GM15510 (cell line): Measurements from ENCODE around the gene PAQR4.

ENCODE experiments used
- POLR2A ChIP-seq: IDR thresholded peaks from 3 replicates; pipeline ENCODE4 v1.6.1; 2011; ENCODE audit warnings: borderline replicate concordance; ENCODE audit not compliant: insufficient read length; ENCODE audit errors: extremely low read depth

The PAQR4 gene

DNA sequence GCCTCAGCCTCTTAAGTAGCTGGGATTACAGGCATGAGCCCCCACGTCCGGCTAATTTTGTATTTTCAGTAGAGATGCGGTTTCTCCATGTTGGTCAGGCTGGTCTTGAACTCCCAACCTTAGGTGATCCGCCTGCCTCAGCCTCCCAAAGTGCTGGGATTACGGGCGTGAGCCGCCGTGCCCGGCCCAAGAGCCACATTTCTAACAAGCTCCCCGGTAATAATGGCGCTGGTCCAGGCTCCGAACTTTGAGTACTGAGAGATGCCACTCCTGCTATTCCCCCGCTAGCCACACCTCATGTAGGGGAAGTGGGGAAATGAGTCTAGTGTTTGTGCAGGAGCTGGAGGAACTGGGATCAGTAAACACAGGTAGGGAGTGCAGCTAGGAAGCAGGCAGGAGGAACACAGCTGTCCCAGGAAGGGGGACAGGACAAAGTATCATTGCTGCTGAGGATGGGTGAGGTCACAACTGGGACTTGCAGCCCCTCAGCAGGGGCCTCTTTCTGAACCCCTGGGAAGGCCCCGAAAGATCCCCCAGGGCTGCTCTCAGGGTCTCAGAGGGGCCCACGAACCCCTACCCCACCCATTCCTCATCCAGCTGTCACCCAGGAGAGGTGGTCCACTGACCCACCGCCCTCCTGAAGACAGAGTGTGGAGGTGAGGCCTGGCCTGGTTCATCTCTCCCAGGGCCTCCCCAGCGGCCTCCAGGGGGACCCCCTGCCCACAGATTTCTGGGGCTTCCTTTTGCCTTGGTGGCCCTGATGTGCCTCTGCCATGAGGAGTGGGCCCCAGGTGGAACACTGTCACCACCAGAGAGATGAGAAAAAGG is 8.8 kb upstream of the PAQR4 start:
- TF ChIP-seq POLR2A: no peak

DNA sequence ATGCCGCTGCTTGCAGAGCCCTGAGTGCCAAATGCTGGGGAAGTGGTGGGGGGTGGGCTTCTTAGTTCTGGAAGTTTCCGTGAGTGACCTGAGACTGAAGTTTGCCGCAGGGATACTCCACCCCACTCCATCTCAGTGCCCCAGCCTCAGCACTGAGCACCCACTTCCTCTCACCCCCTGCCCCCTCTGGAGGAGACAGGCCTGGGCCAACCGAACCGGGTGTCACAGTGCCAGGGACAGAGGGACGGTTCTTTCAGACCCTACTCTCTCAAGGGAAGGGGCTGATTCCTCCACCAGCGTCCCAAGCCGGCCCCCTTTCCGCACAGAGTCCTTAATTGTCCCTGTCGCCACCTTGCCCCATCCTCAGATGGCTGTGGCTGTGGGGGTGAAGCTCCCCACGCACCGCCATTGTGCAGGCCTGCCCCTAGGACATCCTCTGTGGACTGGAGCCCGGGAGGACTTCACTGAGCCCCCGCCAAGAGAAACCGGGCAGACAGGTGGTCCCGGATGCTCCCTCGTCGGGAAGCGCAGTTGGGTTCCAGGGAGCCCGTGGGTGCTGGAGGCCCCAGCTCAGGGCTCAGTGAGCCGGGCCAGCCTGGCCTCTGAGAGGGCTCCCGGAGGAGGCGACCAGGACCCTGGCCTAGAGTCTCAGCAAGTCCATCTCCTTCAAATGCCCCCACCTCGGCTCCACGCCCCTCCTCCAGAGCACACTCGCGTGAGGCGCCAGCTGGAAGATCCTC is 6.6 kb upstream of the PAQR4 start:
- no peak for TF ChIP-seq POLR2A

DNA sequence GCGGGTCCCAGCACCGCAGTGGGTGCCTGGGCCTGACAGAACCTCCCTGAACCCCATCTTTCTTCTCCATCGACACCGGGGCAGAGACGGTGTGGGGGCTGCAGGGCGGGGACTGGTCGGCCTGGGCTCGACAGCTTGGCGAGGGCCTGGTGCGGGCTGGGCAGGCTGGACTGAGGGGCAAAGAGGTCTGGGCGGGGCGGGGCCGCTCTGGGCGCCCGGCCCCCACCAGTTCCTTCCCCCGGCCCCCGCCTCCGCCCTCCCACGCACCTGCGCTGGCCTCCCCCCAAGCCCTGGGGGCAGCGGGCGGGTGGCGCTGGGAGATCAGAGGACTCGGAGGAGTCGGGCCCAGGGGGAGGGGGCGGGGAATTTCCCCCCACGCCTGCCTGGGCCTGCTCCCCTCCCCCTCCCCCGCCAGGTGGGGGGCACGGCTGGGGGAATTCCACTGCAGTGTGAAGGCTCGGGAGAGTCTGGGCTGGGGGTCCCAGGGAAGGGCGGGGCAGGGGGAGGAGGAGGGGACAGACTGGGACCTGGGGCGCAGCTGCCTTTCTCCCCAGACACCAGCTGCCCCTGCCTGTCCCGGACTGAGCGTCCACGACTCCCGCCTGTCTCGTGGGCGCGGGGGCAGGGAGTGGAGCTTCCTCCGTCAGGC is 6.0 kb upstream of the PAQR4 start:
- TF ChIP-seq POLR2A: no peak

DNA sequence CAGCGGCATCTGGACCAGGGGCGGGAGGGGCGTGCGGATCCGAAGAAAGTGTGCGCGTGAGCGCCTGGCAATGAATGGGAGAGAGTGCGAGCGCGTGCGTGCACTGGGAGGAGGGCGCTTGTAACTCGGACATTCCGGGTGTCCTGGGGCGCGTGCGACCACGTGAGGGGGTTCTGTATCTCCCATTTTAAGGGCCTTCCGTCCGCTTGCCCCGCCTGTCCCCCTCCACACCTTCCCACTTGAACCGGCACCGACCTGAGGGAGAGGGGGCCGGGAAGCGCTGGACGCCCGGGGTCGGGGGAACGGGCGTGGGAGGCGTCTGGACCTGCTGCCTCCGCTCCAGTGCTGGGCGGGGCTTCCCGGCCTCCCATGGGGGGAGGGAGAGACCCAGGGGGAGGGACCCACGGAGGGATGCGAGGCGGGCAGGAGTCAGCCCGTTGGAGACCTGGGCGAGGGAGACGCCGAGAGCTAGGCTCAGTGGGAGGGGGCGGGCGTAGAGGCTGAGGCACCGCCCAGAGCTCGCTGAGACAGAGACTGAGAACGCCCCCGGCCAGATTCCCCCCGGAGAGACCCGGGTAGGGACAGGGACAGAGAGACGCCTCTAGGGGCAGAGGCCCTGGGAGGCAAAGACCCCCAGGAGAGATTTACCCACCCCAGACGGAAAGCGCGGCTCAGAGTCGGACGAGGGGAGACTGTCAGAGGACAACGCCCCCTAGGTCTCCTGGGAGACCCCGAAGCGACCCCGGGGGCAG is 5.2 kb upstream of the PAQR4 start, which contains the start of gene KREMEN2:
KREMEN2 (plus strand) TSS at position 553 of the 752 bp plus-strand sequence. CDS start 246 bp downstream, outside the sequence.
- no peak for TF ChIP-seq POLR2A

DNA sequence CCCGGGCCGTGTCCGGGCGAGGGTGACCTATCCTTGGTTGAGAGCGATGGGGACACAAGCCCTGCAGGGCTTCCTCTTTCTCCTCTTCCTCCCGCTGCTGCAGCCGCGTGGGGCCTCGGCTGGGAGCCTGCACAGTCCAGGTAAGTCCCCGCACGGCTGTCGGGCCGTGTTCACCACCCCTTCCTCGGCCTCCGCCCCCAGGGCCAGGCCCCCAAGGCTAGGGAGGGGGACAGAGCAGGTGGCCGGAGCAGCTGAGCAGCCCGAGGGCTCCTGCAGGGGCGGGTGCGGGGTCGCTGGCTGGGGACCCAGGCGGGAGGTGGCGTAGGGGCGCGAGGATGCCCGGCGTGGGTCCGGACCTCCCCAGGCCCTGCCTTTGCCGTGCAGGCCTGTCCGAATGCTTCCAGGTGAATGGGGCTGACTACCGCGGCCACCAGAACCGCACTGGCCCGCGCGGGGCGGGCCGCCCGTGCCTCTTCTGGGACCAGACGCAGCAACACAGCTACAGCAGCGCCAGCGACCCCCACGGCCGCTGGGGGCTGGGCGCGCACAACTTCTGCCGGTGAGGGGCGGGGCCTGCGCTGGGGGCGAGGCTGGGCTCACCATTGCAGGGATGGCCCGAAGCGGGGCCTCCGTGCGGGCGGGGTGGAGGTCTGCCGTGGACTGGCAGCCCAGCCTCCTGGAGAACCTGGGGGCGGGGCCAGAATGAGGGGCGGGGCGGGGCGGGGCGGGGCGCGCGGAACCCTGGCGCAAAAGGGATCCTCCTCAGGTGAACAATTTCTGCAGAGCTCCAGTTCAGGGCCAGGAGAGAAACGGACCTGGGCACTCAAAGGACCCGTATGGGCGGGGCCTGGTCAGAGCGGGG is 4.4 kb upstream of the PAQR4 start:
- TF ChIP-seq POLR2A: no peak

DNA sequence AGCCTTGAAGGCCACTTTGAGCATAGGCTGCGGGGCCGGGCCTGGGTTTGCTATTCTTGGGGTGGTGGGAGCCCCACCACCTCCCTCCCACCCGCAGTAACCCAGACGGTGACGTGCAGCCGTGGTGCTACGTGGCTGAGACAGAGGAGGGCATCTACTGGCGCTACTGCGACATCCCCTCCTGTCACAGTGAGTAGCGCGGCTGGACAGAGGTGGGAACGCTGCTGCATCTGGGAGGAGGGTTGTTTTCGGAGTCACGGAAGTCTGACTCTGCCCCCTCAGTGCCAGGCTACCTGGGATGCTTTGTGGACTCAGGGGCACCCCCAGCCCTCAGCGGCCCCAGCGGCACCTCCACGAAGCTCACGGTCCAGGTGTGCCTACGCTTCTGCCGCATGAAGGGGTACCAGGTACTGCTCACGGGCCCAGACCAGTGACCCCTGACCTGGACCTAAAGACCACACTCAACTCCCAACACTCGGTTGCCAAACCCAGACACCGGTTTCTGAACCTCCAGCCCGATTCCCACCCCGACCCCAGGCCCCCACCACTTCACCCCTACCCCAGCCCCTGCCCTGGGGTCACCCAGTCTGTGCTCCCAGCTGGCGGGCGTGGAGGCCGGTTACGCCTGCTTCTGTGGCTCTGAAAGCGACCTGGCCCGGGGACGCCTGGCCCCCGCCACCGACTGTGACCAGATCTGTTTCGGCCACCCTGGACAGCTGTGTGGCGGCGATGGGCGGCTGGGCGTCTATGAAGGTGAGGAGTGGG is 2.9 kb upstream of the PAQR4 start:
- TF ChIP-seq POLR2A: no peak

DNA sequence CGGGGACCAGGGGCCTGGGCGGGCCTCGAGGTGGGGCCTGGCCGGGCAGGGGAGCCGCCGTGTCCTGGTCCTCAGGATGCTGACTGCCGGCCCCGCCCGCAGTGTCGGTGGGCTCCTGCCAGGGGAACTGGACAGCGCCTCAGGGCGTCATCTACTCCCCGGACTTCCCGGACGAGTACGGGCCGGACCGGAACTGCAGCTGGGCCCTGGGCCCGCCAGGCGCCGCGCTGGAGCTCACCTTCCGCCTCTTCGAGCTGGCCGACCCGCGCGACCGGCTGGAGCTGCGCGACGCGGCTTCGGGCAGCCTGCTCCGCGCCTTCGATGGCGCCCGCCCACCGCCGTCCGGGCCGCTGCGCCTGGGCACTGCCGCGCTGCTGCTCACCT is 2.3 kb upstream of the PAQR4 start:
- no peak for TF ChIP-seq POLR2A

DNA sequence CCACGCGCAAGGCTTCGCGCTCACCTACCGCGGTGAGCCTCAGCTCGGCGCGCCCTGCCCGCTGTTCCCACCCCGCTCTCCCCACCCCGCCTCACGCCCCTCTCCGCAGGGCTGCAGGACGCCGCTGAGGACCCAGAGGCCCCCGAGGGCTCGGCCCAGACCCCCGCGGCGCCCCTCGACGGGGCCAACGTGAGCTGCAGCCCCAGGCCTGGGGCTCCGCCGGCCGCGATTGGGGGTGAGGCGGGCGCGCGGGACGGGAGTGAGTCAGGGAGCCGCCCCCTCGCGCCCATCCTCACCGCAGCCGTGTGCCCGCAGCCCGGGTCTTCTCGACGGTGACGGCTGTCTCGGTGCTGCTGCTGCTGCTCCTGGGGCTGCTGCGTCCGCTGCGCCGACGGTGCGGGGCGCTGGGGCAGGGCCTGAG is 1.9 kb upstream of the PAQR4 start:
- TF ChIP-seq POLR2A: no peak

DNA sequence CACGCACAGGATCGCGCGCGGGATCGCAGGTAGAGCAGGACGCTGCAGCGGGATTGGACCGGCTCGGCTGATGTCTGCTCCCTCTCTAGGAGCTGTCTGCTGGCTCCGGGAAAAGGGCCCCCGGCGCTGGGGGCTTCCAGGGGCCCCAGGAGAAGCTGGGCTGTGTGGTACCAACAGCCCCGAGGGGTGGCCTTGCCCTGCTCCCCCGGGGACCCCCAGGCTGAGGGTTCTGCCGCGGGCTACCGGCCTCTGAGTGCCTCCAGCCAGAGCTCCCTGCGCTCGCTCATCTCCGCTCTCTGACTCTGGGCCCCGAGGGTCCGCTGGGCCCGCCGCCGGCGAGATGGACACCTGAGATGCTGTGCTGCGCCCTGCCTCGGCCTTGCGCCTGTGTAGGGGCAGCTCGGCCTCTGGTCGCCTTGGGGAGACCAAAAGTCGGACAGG is 1.4 kb upstream of the PAQR4 start:
- no peak for TF ChIP-seq POLR2A

DNA sequence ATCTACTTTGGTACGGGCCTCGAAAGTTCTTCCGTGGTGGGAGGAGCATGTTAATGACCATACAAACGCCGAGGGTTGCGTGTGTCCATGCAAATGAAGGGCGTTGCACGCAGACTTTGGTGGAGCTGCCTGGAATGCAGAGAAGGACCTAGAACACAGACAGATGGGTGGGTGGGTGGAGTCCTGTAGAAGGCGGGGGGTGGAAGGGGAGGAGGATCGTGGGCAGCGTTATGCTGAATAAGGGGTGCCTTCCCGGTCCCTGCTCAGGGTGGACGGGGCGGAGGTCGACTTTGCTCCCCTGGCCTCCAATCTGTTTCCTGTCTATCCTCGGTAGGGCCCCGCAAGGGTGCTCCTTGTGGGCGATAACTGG is 795 bp upstream of the PAQR4 start:
- TF ChIP-seq POLR2A: no peak

DNA sequence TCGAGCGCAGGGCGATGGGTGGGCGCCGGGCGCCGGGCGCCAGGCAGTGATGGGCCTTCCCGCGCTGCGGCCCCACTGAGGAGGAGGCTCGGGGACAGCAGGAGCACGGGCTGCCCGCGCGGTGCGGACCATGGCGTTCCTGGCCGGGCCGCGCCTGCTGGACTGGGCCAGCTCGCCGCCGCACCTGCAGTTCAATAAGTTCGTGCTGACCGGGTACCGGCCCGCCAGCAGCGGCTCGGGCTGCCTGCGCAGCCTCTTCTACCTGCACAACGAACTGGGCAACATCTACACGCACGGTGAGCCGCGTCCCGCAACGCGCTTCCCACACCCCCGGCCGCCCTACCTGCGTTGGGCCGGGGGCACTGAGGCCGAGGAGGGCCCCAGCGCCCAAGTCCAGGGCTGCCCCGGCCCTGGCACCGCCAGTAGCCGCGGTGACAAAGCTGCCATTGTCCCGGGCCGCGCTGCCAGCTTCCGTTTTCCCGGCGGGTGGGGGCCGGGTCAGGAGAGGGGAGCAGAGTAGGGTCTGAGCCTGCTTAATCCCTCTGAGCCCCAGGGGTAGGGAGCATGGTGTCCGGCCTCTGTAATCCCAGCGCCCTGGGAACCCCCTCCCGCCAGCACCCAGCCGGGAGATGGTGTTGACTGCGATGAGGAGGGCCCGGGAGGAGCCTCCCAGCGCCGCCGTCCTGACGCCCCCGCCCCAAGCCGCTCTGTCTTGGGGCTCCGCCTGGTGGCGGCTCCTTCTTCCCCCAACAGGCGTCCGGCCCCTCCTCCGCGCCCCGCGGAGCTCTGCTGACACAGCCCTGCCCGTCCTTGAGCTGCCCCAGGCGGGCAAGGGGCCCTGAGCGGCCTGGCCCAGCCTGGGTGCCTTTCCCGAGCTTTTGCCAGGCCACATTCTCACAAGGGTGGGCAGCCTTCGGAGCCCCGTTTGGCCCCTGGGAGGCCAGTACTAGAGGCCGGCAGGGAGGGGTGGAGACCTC is 685 bp downstream of the PAQR4 start:
- TF ChIP-seq POLR2A: peak; percentile 47

DNA sequence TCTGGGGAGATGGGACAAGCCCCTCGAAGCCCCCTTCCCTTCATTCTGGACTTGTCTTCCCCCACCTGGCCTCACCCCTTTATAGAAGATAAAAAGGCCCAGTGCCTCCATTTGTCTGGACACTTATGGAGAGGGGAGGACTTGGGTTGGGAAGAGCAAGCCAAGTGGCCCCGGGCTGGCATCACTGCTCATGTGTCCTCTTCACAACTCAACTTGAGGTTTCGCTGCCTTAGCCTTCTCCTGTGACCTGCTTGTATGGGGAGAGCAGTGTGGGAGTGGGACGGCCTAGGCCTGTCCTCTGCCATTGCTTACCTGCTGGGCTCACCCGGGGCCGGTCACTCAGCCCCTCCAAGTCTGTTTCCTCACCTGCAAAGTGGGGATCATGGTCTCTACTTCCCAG is 1.4 kb downstream of the PAQR4 start:
- no peak for TF ChIP-seq POLR2A
